T47D (cell line): ENCODE results near the gene AGPAT3.
A peak's percentile ranks its signal among the peaks of the same experiment; 100 is the strongest.

ENCODE experiments used
- DNase-seq, 2 experiments: peaks; one replicate each; pipeline versions ENCODE4 v3.0.0 to v3.0.0-alpha.2; 2011 to 2012; ENCODE audit warnings: low read depth in 1 of 2, low spot score in 1 of 2
- JUND ChIP-seq: IDR thresholded peaks from 2 replicates; pipeline ENCODE4 v1.6.1; 2012; ENCODE audit warnings: low read depth
- in situ Hi-C: cut with HindIII; loops from 2 replicates; pipeline ENCODE4 v1.10.0; 2016; ENCODE audit warnings: low sequenced_read_pairs, low pct_unique_long_range_greater_than_20kb

Gene AGPAT3

DNA sequence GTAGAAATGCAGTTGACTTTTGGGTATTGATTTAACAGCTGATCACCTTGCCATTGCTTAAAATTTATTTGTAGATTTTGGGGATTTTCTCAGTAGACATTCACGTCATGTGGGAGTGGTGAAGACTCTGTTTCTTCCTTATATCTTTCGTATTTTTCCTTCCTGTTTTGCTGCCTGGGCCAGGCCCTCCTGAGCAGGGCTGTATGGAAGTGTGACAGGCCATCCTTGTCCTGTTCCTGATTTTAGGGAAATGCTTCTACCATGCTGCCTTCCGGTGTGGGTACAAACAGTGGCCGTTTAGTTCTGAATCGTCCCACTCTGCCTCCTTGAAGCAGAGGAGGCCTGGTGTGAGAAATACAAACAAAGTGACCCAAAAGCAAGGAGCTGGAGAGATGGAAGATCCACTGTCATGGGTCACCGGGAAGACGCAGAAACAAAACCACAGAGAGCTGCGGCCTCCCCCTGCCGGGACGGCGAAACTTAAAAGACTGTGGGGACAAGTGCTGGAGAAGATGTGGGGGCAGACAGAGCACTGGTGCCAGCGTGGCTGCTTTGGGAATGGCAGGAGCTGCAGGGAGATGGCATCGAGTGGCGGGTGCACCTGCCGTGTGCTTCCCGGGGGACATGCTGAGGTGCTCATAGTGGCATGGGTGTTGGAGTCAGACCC, 7.6 kb downstream of the AGPAT3 start:
- DNase-seq = no peak
- in situ Hi-C loops = no loop called here
- no peak for TF ChIP-seq JUND

GRCh38 chr21:43873673-43874072, 8.7 kb downstream of the AGPAT3 start:
- no peak for TF ChIP-seq JUND
- DNase-seq = no peak
- in situ Hi-C loops = no loop called here

DNA sequence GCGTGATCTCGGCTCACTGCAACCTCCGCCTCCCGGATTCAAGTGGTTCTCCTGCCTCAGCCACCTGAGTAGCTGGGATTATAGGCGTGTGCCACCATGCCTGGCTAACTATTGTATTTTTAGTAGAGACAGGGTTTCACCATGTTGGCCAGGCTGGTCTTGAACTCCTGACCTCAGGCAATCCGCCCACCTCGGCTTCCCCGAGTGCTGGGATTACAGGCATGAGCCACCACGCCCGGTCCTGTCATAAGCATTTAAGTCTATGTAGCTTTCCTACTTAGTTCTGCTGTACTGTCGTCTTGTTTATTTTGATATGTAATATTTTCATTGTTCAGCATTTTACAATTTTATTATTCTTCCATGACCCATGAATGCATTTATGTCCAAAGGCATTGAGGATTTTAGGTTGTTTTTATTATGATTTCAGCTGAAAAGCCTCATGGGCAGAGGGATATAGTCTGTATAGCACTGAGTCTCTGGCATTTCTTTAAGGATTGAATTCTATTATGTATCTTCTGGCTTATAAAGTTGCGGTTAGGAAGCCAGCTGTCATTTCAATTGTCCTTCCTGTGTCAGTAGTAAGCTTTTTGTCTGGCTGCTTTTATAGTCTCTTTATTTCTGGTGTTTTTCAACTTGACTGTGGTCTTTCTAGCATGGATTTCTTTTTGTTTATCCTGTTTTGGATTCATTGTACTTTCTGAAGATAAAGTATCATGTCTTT, 9.2 kb downstream of the AGPAT3 start:
- in situ Hi-C loops = no loop called here
- no peak for TF ChIP-seq JUND
- no peak for DNase-seq

GRCh38 chr21:43876605-43877004, 11.6 kb downstream of the AGPAT3 start:
- no peak for DNase-seq
- in situ Hi-C loops = no loop called here
- TF ChIP-seq JUND = no peak

DNA sequence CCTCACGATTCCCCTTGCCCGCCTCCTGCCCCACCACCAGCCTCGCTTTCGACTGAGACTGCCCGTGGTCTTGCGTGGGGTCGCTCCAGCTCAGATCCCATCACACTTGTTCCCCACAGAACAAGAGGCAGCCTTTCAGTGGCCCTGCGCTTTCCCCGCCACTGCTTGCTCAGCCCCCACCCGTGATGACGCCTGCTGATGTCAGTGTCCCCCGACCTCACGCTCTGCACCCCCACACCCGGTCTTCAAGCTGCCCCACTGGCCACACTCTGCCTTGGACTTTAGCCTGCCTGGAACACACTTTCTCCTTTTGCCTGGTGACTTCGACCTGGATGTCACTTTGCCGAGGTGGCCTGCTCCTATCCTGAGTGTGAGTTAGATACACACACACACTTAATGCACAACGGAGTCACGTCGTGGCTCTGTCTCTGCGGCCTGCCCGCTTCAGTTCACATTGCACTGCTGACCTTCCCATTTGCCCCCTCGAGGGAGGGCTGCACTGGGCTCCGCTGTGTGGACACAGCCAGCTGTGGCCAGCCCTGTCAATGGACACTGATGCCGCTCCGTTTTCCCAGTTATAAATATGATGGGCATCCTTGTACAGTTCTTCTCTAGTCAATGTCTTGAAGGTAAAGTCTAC, 13.0 kb downstream of the AGPAT3 start:
- in situ Hi-C loops = no loop called here
- no peak for DNase-seq
- TF ChIP-seq JUND = no peak

DNA sequence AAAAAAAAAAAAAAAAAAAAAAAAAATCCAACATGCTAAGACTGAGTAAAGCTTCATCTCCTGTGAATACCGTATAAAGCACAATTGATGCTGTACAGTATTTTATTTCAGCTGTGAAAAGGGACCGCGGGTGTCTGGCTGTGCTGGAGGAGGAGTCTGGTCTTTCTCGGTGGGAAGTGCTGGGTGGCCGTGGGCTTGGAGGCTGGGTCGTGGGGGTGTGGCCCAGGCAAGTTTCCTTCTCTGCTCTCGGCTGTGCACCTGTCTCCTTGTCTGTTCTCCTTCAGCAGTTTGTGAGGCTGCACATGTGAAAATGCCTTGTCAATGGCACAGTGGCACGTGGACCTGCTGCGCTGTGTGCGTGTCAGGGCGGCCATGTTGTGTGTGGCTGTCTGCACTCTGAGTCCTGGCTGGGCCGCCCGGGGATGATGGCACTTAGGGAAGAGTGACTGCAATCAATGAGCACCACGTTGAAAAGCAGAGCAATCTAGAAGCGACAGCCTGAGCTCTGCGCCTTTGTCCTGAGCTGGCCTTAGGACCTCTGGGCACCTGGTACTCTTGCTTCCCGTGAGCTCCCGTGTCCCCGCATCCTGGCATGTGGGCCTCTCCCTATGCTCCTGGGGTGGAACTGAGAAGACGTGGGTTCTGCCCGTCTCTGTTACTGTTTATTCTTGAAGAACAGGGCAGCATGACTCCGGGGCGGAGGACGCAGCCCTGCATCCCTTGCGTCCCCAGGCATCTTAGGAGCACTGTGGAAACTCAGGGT, 14.5 kb downstream of the AGPAT3 start:
- no peak for DNase-seq
- in situ Hi-C loops = no loop called here
- no peak for TF ChIP-seq JUND

DNA sequence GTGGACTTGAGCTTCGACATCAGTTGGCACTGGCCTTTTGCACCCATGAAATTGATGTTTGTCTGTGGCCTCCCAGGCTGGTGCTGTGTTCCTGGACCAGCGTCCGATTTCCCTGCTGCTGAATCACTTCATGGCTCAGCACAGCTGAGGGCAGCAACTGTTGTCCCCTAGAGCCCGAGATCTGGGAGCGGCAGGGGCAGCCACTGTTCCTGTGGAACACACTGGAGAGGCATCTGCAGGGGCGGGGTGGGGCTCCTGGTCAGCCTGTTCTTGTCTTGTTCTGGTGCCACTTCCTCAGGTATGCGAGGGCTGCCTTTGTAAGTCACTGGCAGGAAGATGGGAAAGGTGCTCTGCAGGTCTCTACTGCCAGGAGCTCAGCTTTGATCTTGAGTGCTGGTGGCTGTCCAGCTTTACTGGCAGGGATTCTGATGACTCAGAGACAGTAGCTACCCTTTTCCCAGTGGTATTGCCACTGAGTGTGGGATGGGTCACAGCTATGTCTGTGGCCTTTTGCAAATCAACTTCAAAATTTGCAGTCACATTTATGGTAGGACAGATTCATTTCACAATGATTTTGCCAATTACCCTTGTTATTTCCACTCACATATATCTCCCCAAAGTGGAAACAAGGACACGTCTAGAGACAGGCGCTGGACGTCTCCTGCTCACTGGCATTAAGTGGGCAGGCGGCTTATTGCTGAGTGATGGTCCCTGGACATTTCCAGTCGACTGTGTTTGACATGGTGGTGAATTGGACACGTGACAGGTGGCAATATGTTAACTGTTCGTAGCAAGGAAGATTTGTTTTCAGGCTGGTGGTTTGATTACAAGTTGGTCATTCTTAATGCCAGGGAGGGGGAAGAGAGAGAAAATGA, 15.3 kb downstream of the AGPAT3 start:
- peak in 1 of 2 experiments; percentile 30 for DNase-seq
- in situ Hi-C loops = no loop called here

GRCh38 chr21:43881283-43881682, 16.3 kb downstream of the AGPAT3 start:
- no peak for TF ChIP-seq JUND
- in situ Hi-C loops = no loop called here
- no peak for DNase-seq

More for the DNA sequence above, 15.3 kb downstream of the AGPAT3 start:
- TF ChIP-seq JUND = no peak

DNA sequence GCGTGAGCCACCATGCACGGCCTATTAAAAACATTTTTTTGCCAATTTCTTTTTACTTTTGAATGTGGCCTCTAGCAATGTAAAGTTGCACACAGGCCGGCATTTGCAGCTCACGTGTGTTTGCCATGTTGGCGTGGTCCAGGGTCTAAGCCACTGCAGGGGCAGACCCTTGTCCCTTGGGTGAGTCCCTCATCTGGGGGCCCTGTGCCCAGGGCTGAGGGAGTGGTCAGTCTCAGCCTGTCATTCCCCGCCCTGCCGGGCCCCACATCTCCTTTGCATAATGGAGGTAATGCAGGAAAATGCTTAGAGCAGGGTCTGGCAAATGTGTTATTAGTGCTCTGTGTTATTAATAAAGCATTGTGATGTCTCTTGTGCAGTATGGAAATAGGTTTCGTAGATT, 16.9 kb downstream of the AGPAT3 start:
- in situ Hi-C loops = no loop called here
- no peak for TF ChIP-seq JUND
- no peak for DNase-seq

DNA sequence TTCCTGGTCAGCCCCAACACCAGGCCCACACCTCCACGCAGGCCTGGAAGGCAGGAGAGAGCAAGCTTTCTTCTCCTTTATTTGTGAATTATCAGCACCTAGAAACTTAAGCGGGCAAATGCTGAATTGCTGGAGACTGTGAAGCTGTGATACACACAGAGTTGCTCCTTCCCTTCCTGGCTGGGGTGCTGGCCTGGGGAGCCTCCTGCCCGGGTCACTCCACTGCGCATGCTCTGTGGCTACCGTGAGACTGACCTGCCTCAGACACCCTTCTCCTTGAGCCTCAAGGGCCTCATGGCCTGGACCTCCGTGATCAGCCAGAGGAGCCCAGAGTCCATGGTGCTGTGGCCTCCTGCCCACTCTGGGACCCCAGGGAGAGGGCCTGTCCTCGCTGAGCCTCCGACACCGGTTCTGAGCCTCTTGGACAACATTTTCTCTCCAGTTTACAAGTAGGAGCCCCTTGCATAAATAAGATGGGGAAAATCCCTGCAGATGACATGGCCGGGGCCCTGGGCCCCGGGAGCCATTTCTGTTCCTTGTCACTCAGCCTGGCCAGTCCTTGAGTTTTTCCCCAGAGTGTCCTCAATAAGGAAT, 18.0 kb downstream of the AGPAT3 start:
- DNase-seq = no peak
- TF ChIP-seq JUND = no peak
- in situ Hi-C loops = no loop called here

DNA sequence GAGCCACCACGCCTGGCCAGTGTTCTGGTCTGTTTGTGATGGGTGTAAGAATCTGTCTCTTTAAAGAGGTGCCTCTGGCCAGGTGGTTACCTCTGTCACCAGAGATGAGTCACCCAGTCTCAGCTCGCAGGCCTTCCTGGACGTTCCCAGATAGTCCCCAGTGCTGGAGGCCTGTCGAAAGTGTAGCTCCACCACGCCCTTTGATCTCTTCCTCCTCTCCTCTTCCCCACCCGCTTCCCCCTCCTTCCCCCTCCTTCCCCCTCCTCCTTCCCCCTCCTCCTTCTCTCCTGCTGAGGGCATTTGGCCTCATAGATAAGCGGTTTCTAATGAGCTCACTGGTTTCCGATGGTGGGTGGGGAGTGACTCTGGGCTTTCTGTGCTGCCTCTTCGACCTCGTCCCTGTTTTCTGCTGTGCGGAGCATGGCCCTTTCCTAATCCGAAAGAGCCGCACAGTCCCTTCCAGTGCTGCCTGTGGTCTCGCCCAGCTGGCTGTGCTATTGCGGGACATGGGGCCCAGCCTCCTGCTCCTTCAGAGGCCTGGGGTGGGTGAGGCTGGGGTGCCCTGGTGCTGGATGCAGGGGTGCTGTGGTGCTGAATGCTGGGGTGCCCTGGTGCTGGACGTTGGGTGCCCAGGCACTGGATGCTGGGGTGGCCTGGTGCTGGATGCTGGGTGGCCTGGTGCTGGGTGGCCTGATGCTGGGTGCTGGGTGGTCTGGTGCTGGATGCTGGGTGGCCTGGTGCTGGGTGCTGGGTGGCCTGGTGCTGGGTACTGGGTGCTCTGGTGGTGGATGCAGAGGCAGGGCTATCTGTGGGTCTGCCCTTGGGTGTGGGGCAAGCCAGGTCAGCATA, 19.2 kb downstream of the AGPAT3 start:
- TF ChIP-seq JUND = no peak
- peak; percentile 35 to 36 for DNase-seq
- in situ Hi-C loops = no loop called here
